Rectal smooth muscle tissue (tissue), 1 donor: ENCODE results near the gene DCXR.

Source experiments
- H3K27ac ChIP-seq: one replicate; pipeline ENCODE4 v1.7.0; 2013; ENCODE audit warnings: low read depth, low read length, inconsistent platforms
- H3K27me3 ChIP-seq: one replicate; pipeline ENCODE4 v1.7.0; 2013; ENCODE audit warnings: low read length; ENCODE audit not compliant: control insufficient read depth, insufficient read depth
- H3K36me3 ChIP-seq: one replicate; pipeline ENCODE4 v1.7.0; 2013; ENCODE audit warnings: low read length; ENCODE audit not compliant: control insufficient read depth, insufficient read depth
- H3K4me1 ChIP-seq: one replicate; pipeline ENCODE4 v1.7.0; 2013; ENCODE audit warnings: low read length; ENCODE audit not compliant: control insufficient read depth, insufficient read depth
- H3K4me3 ChIP-seq: one replicate; pipeline ENCODE4 v1.7.0; 2013; ENCODE audit warnings: low read length
- H3K9ac ChIP-seq: one replicate; pipeline ENCODE4 v1.7.0; 2013; ENCODE audit warnings: low read length

Gene DCXR

DNA sequence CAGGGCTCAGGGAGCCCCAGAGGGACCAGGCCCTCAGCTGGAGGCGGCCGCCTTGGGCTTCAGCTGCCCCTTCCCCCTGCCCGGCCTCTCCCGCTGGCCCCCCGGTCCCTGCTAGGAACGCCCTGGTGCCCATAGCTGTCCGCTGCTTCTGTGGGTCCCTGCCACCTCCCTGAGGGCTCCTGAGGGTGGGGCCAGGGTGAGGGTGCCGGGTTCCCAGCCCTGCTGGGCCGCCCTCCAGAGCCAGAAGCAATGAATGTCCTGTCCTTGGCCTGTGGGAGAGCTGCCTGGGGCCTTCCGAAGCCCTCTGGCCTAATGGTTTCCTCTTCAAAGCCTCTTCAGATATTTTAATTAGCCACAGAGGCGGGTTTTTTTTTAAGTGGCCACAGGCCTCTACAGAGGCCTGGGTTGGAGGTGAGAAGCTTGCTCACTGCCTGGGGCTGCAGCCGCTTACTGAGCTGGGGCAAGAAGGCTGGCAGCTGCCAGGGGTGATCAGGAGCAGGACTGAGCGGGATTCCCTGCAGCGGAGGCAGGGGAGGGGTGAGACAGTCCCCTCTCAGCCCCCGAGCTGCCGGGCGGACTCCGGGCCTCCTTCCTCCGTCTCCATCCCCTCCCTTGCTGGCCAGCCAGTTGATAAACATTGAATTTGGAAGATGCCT, 24.7 kb downstream of the DCXR start:
- no peak overlapping the region for H3K4me3 ChIP-seq
- H3K27me3 ChIP-seq: no peaks in the 10 kb centered on the region
- H3K9ac ChIP-seq: no peak overlapping the region
- peak overlapping the region; percentile 72 for H3K27ac ChIP-seq
- no peaks in the 10 kb centered on the region for H3K36me3 ChIP-seq
- H3K4me1 ChIP-seq: peaks cover 6% of the 10 kb centered on the region

DNA sequence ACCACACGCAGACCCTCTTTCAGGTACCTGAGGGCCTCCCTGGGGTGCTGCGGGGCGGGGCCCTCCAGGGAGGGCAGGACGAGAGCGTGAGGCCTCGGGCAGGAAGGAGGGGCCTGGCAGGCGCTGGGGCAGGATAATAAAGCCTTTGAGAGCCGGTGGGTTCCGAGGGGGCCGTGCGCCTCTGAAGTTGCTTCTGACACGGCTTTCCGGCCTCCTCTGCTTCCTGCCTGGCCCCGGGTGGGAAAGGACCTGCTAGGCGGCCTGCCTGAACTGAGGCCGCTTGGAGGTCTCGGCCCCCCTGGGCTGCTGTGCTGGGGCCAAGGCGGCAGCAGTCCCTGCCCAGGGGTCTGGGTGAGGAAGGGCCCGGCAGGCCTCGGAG, 25.2 kb downstream of the DCXR start:
- H3K4me1 ChIP-seq: peaks cover 6% of the 10 kb centered on the region
- no peaks in the 10 kb centered on the region for H3K27me3 ChIP-seq
- H3K27ac ChIP-seq: peak overlapping the region; percentile 72
- no peak overlapping the region for H3K9ac ChIP-seq
- no peak overlapping the region for H3K4me3 ChIP-seq
- H3K36me3 ChIP-seq: no peaks in the 10 kb centered on the region

DNA sequence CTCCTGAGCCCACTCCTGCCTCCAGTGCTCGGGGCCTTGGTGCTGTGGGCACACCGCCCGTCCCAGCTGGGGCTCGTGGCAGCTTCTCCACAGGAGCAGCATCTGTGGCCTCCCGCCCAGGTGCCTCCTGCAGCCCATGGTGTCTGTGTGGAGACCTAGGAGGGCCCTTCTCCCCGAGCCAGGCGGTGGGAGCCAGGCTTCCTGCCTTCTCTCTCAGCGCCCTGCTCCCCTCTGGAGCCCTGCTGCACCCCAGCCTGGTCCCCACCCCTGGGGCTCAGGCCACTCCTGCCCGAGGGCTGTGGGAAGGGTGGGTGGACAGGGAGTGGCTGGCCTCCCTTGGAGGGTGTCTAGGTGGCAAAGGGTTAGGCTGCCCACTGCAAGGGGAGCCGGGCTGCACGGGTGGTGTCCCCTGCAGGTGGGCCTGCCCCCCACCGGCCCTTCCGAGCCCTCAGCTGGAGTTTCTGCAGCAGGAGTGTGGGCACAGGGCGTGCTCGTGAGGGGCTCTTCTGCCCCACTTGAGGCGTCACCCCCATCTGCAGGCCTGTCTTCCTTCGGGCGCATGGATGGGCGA, 25.8 kb downstream of the DCXR start:
- Histone ChIP-seq H3K4me3 (no peak overlapping the region), H3K9ac (no peak overlapping the region), H3K27me3 (no peaks in the 10 kb centered on the region), H3K27ac (no peak overlapping the region), H3K36me3 (no peaks in the 10 kb centered on the region), H3K4me1 (peaks cover 7% of the 10 kb centered on the region)

DNA sequence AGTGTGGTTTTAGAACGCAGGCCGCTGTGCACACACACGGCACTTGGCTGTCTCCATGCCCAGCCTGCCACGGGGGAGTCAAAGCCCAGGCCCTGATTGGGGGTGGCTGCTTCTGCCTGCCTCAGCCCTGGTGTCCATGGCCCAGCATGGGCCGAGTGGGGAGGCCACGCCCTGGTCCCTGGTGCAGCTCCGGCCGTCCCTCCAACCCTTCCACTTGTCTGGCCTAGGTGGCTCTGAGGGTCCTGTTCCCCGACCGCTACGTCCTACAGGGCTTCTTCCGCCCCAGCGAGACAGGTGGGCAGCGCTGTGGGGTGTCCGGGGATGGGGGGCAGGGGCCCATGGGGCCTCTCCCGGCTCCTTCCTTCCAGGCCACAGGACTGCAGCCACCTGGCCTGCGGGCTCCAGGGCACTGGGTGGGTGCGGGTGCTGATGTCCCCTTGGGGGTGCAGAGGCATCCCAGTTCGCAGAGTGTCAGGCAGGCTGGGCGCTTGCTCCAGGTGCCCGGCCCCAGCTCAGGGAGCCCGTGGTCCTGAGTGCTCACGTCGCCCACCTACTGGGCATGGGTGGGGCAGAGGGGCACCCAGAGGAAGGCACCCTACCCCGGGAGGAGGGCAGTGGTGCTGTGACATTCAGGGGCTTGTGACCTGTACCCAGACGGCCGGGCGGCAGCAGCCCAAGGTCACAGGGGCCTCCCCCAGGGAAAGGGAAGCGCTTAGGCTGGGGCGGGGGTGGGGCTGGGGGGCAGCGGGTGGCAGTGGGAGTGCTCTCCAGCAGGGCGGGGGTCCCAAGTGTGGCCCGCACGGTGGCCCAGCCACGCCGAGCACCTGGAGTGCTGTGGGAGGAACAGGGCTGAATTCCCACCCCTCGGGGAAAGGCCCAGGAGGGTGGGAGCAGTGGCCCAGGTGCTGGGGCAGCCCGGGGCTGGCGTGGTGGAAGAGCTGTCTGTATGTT, 26.6 kb downstream of the DCXR start:
- Histone ChIP-seq H3K27me3 (no peaks in the 10 kb centered on the region), H3K36me3 (no peaks in the 10 kb centered on the region), H3K4me3 (no peak overlapping the region), H3K27ac (no peak overlapping the region), H3K4me1 (peaks cover 13% of the 10 kb centered on the region), H3K9ac (no peak overlapping the region)

DNA sequence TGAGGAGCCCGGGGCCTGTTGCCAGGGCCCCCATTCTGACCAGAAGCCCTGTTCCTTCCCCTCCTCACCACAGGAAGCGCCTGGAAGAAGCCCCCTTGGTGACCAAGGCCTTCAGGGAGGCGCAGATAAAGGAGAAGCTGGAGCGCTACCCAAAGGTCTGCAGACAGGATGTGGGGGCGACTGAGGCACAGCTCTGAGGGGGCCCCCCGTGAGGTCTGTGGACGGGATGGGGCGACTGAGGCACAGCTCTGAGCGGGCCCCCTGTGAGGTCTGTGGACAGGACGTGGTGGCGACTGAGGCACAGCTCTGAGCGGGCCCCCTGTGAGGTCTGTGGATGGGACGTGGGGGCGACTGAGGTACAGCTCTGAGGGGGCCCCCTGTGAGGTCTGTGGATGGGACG, 28.1 kb downstream of the DCXR start:
- Histone ChIP-seq H3K36me3 (no peaks in the 10 kb centered on the region), H3K9ac (no peak overlapping the region), H3K27me3 (no peaks in the 10 kb centered on the region), H3K4me3 (no peak overlapping the region), H3K4me1 (peaks cover 13% of the 10 kb centered on the region), H3K27ac (no peak overlapping the region)

DNA sequence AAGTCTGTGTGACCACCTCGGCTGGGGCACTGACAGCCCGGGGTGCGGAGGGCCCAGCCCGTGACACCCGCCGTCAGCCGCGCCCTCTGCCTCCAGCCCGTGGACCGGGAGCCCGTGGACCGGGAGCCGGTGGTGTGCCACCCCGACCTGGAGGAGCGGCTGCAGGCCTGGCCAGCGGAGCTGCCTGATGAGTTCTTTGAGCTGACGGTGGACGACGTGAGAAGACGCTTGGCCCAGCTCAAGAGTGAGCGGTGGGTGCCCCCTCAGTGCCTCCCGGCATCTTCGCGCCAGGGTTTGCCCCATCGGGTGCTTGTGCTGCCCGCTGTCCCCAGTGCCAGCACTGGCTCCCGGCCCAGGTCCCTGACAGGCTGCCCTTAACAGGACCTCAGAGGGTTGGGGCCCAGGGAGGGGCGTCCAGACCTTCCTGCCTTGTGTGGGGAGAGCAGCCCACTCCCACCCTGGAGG, 28.5 kb downstream of the DCXR start:
- Histone ChIP-seq H3K4me3 (no peak overlapping the region), H3K36me3 (no peaks in the 10 kb centered on the region), H3K27ac (no peak overlapping the region), H3K4me1 (peaks cover 17% of the 10 kb centered on the region), H3K27me3 (no peaks in the 10 kb centered on the region), H3K9ac (no peak overlapping the region)

DNA sequence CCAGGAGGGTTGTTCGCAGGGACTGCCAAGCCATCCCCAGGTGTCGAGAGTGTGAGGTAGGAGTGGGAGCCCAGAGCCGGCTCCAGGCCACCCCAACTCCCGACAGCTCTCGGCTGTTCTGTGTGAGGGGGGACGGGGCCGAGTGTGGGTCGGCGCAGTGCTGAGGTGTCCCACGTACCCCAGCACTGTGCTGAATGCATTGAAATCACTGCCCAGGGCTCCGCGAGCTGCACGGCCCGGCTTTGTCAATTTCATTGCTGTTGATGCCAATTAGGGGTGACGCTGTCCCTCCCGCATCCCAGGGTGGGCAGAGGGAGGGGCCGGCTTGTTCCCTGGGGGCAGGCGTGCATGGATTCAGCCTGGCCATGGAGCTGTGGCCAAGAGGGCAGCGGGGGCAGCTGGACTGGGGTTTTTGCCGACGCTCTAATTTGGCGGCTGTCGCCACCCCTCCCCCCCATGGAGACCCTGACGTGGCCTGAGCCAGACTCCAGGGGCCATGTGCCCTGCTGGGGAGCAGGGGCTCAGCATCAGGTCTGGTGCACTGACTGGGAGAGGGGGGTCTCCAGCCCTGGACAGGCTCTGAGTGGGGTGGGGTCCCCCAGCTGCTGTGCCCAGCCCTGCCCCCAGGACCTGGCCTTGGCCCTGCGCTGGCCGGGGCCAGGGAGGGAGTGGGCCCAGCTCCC, 29.1 kb downstream of the DCXR start:
- Histone ChIP-seq H3K4me1 (peaks cover 15% of the 10 kb centered on the region), H3K36me3 (no peaks in the 10 kb centered on the region), H3K27me3 (no peaks in the 10 kb centered on the region)

DNA sequence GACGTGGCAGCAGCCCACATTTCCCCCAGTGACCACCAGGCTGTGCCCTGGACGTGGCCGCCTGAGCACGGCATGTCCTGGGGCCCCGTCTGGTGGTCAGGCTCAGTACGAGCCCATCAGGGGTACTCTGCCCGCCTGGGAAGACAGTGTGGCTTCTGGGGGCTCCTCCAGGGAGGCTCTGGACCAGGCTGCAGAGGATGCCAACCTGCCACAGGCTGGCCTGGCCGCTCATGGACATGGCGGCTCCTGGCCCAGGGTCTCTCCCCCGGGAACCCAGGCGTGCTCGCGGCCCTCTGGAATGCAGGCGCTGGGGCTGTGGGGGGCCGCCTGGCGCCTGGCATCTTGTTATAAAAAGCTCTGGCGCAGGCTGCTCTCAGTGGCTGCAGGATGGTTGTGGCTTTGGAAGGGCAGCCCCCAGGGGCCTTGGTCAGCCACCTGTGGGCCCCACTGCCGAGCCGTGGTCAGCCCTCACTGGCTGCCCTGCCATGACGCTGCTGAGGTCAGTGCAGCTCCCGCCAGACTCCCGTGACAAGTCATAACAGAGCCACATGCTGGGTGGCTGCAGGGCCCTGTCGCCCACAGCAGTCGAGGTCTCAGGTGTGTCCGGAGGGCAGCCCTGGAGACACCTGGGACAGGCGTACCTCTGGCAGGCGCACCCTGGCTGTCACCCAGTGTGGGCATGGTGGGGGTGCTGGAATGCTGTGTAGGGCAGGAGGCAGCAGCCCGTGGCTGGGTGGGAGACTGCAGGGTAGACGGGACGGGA, 29.8 kb downstream of the DCXR start:
- H3K36me3 ChIP-seq: no peaks in the 10 kb centered on the region
- no peaks in the 10 kb centered on the region for H3K27me3 ChIP-seq
- no peak overlapping the region for H3K4me3 ChIP-seq
- no peak overlapping the region for H3K9ac ChIP-seq
- no peak overlapping the region for H3K27ac ChIP-seq
- H3K4me1 ChIP-seq: peaks cover 18% of the 10 kb centered on the region

More for the DNA sequence above, 29.1 kb downstream of the DCXR start:
- no peak overlapping the region for H3K27ac ChIP-seq
- no peak overlapping the region for H3K9ac ChIP-seq
- H3K4me3 ChIP-seq: no peak overlapping the region

DNA sequence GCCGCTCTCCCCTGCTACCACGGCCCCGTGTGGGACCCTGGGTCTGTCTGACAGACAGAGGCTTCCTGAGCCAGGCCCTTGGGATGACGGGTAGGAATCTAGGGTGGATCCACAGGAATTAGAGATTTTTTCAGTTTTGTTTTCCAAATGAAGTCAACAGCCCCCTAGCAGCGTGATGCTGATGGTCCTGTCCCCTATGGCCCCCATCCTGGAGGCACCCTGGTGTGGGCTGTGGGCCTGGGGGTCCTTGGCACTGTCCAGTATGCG, 30.3 kb downstream of the DCXR start:
- no peak overlapping the region for H3K9ac ChIP-seq
- no peak overlapping the region for H3K27ac ChIP-seq
- peaks cover 18% of the 10 kb centered on the region for H3K4me1 ChIP-seq
- H3K4me3 ChIP-seq: no peak overlapping the region
- H3K36me3 ChIP-seq: no peaks in the 10 kb centered on the region
- H3K27me3 ChIP-seq: no peaks in the 10 kb centered on the region

DNA sequence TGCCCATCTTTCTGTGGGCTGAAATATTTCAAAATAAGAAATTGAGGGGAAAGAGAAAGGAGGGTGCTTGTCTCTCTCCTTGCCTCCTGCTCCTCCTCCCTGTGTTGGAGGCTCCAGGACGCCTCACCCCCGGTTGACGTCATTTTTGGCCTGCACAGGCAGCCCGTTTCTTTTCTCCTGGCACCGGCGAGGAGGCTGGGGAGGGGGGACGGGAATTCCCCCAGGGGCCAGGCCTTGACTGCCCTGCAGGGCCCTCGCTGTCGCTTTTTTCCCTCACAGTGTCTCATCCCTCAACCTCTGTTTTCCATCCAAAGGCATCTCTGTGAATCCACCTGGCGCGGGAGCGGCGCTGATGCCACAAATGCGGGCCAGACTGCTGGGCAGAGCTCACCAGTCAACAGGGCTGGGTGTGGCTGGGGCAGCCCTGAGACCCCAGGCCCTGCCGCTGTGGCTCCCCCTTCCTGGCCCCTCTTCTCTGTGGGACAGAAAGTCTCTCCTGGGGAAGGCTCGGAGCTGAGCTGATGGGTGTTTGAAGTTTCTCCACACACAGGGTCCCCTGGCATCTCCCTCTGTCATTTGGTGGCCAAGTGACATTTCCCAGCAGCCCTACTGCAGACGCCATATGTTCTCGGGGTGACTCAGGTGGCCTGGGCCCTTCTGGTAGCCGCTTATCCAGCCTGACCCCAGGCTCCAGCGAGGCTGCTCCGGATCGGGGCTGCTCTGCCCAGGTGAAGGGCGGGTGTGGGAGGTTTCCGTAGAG, 30.8 kb downstream of the DCXR start:
- Histone ChIP-seq H3K4me3 (no peak overlapping the region), H3K27me3 (no peaks in the 10 kb centered on the region), H3K9ac (no peak overlapping the region), H3K4me1 (peaks cover 18% of the 10 kb centered on the region), H3K27ac (peak overlapping the region; percentile 22), H3K36me3 (no peaks in the 10 kb centered on the region)

DNA sequence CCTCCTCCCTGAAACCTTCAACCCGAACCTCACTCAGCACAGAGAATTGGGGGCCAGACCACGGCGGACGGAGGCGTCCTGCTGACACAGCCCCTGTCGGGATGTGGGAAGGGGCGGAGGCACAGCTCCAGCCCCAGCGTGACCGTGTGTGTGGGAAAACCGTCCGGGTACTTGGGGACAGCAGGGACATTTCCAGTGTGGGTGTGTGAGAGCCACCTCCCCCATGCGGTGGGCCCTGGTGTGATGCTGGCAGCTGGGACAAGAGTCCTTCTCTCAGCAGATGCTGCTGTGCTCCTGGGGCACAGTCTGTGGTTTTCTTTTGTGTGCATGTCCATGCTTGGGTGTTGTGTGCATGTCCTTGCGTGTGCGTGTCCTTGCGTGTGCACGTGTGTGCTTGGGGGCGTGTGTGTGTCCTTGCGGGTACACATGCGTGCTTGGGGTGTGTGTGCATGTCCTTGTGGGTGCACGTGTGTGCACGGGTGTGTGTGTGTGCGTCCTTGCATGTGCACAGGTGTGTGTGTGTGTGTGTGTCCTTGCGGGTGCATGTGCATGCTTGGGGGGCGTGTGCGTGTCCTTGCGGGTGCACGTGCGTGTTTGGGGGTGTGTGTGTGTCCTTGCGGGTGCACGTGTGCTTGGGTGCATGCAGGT, 31.7 kb downstream of the DCXR start:
- Histone ChIP-seq H3K27me3 (no peaks in the 10 kb centered on the region), H3K9ac (no peak overlapping the region), H3K4me1 (peaks cover 18% of the 10 kb centered on the region), H3K27ac (no peak overlapping the region), H3K36me3 (no peaks in the 10 kb centered on the region), H3K4me3 (no peak overlapping the region)
